Endothelial cell of umbilical vein (primary cell): ENCODE results near the gene RAD1.

Experiments used
- EZH2 ChIP-seq: IDR thresholded peaks from 2 replicates; pipeline ENCODE4 v1.6.1; 2012; ENCODE audit warnings: borderline replicate concordance, low read depth, mild to moderate bottlenecking, moderate library complexity, low read length, inconsistent platforms; ENCODE audit not compliant: severe bottlenecking
- POLR2A ChIP-seq: IDR thresholded peaks from 2 replicates; pipeline ENCODE4 v1.6.1; 2012; ENCODE audit warnings: low read depth, mild to moderate bottlenecking, control low read depth, low read length
- POLR2AphosphoS5 ChIP-seq: IDR thresholded peaks from 2 replicates; pipeline ENCODE4 v1.6.1; 2012; ENCODE audit warnings: low read depth, mild to moderate bottlenecking, control low read depth, low read length, moderate library complexity; ENCODE audit not compliant: insufficient read depth
- TF ChIP-seq, protein P1 (sequence below), 2 donors: IDR thresholded peaks; 1 replicate in 1 of 2; 2 replicates in 1 of 2; pipeline ENCODE4 v1.5.1; 2011; ENCODE audit warnings: low read length in 2 of 2, mild to moderate bottlenecking in 2 of 2, moderate library complexity in 2 of 2, control low read depth in 1 of 2, inconsistent platforms in 1 of 2, low read depth in 1 of 2; ENCODE audit not compliant: insufficient read depth in 1 of 2; ENCODE audit errors: extremely low read depth in 1 of 2
- TF ChIP-seq, protein P2 (sequence below): IDR thresholded peaks from 2 replicates; pipeline ENCODE4 v1.6.1; 2011; ENCODE audit not compliant: insufficient read depth, insufficient read length

GRCh38 chr5:34857161-34857560, 58.1 kb downstream of the RAD1 start:
- TF ChIP-seq, protein P1, sequence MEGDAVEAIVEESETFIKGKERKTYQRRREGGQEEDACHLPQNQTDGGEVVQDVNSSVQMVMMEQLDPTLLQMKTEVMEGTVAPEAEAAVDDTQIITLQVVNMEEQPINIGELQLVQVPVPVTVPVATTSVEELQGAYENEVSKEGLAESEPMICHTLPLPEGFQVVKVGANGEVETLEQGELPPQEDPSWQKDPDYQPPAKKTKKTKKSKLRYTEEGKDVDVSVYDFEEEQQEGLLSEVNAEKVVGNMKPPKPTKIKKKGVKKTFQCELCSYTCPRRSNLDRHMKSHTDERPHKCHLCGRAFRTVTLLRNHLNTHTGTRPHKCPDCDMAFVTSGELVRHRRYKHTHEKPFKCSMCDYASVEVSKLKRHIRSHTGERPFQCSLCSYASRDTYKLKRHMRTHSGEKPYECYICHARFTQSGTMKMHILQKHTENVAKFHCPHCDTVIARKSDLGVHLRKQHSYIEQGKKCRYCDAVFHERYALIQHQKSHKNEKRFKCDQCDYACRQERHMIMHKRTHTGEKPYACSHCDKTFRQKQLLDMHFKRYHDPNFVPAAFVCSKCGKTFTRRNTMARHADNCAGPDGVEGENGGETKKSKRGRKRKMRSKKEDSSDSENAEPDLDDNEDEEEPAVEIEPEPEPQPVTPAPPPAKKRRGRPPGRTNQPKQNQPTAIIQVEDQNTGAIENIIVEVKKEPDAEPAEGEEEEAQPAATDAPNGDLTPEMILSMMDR (IDR thresholded peaks at IDR 0.05; ENCODE audit: extremely low read depth in 1 of 2, insufficient read depth in 1 of 2, low read depth in 1 of 2, low read length in 2 of 2), result no peak
- TF ChIP-seq POLR2A, result no peak
- no peak for TF ChIP-seq EZH2
- TF ChIP-seq POLR2AphosphoS5, result no peak
- TF ChIP-seq, protein P2, sequence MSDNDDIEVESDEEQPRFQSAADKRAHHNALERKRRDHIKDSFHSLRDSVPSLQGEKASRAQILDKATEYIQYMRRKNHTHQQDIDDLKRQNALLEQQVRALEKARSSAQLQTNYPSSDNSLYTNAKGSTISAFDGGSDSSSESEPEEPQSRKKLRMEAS, result no peak
